ENCODE results near the gene CDCP1. TPM values are rescaled to one million over a fixed set of nuclear protein-coding genes. Genes with fewer than 3 reads are reported as not detected.

Gene CDCP1
- total RNA-seq, 1 donor from 2014 or later: 0.15 TPM

- no peak overlapping the region for H3K4me3 Mint-ChIP-seq (ENCODE audit: unreplicated experiment)
- H3K36me3 Mint-ChIP-seq (ENCODE audit: low read depth): peaks cover 1% of the 10 kb centered on the region
- H3K9me3 Mint-ChIP-seq (ENCODE audit: low read depth): no peaks in the 10 kb centered on the region
- DNase-seq (ENCODE audit: low spot score): no peak
- peaks cover 5% of the 10 kb centered on the region for H3K4me1 Mint-ChIP-seq (ENCODE audit: low read depth)
- H3K27ac Mint-ChIP-seq (ENCODE audit: unreplicated experiment): no peak overlapping the region
- peaks cover 2% of the 10 kb centered on the region for H3K27me3 Mint-ChIP-seq (ENCODE audit: low read depth)
- TF ChIP-seq CTCF (IDR thresholded peaks at IDR 0.05): no peak
These were observed 75.1 kb downstream of the CDCP1 start for GRCh38 chr3:45071075-45071474.

GRCh38 chr3:45067941-45068340 lies 78.2 kb downstream of the CDCP1 start:
- DNase-seq (ENCODE audit: low spot score): no peak
- no peak for TF ChIP-seq CTCF (IDR thresholded peaks at IDR 0.05)
- no peak overlapping the region for H3K27ac Mint-ChIP-seq (ENCODE audit: unreplicated experiment)
- peaks cover 2% of the 10 kb centered on the region for H3K27me3 Mint-ChIP-seq (ENCODE audit: low read depth)
- no peaks in the 10 kb centered on the region for H3K9me3 Mint-ChIP-seq (ENCODE audit: low read depth)
- H3K36me3 Mint-ChIP-seq (ENCODE audit: low read depth): peaks cover 1% of the 10 kb centered on the region
- no peak overlapping the region for H3K4me3 Mint-ChIP-seq (ENCODE audit: unreplicated experiment)
- H3K4me1 Mint-ChIP-seq (ENCODE audit: low read depth): peaks cover 15% of the 10 kb centered on the region

GRCh38 chr3:45067486-45067885 lies 78.7 kb downstream of the CDCP1 start:
- no peaks in the 10 kb centered on the region for H3K9me3 Mint-ChIP-seq (ENCODE audit: low read depth)
- H3K27me3 Mint-ChIP-seq (ENCODE audit: low read depth): peaks cover 2% of the 10 kb centered on the region
- H3K4me3 Mint-ChIP-seq (ENCODE audit: unreplicated experiment): no peak overlapping the region
- H3K4me1 Mint-ChIP-seq (ENCODE audit: low read depth): peaks cover 15% of the 10 kb centered on the region
- H3K36me3 Mint-ChIP-seq (ENCODE audit: low read depth): peaks cover 1% of the 10 kb centered on the region
- no peak for DNase-seq (ENCODE audit: low spot score)
- no peak for TF ChIP-seq CTCF (IDR thresholded peaks at IDR 0.05)
- no peak overlapping the region for H3K27ac Mint-ChIP-seq (ENCODE audit: unreplicated experiment)

GRCh38 chr3:45066109-45066801 lies 79.9 kb downstream of the CDCP1 start:
- H3K36me3 Mint-ChIP-seq (ENCODE audit: low read depth): peaks cover 1% of the 10 kb centered on the region
- no peak overlapping the region for H3K27ac Mint-ChIP-seq (ENCODE audit: unreplicated experiment)
- H3K9me3 Mint-ChIP-seq (ENCODE audit: low read depth): no peaks in the 10 kb centered on the region
- peaks cover 2% of the 10 kb centered on the region for H3K27me3 Mint-ChIP-seq (ENCODE audit: low read depth)
- no peak for DNase-seq (ENCODE audit: low spot score)
- H3K4me1 Mint-ChIP-seq (ENCODE audit: low read depth): peaks cover 15% of the 10 kb centered on the region
- TF ChIP-seq CTCF (IDR thresholded peaks at IDR 0.05): no peak
- no peak overlapping the region for H3K4me3 Mint-ChIP-seq (ENCODE audit: unreplicated experiment)

GRCh38 chr3:45065373-45065720 lies 80.8 kb downstream of the CDCP1 start:
- peaks cover 22% of the 10 kb centered on the region for H3K4me1 Mint-ChIP-seq (ENCODE audit: low read depth)
- no peaks in the 10 kb centered on the region for H3K9me3 Mint-ChIP-seq (ENCODE audit: low read depth)
- no peak for DNase-seq (ENCODE audit: low spot score)
- H3K27ac Mint-ChIP-seq (ENCODE audit: unreplicated experiment): no peak overlapping the region
- H3K4me3 Mint-ChIP-seq (ENCODE audit: unreplicated experiment): no peak overlapping the region
- H3K27me3 Mint-ChIP-seq (ENCODE audit: low read depth): peaks cover 2% of the 10 kb centered on the region
- TF ChIP-seq CTCF (IDR thresholded peaks at IDR 0.05): no peak
- peaks cover 1% of the 10 kb centered on the region for H3K36me3 Mint-ChIP-seq (ENCODE audit: low read depth)

All from chondrocyte (in vitro differentiated cells).